Osteoblast (primary cell): ENCODE data around the gene FOXN3. TPM values are rescaled to one million over a fixed set of nuclear protein-coding genes. Genes with fewer than 3 reads are reported as not detected.

Experiments used
- DNase-seq: peaks from one replicate; pipeline ENCODE4 v3.0.0; 2011; ENCODE audit warnings: low spot score, mixed read lengths; ENCODE audit not compliant: insufficient read length; ENCODE audit errors: missing footprints
- H2AFZ ChIP-seq: 2 replicates; pipeline ENCODE4 v1.6.0; 2011; ENCODE audit warnings: mild to moderate bottlenecking, low read length
- H3K27ac ChIP-seq: 2 replicates; pipeline ENCODE4 v1.5.1; 2011; ENCODE audit warnings: mild to moderate bottlenecking, low read depth, low read length, moderate library complexity
- H3K27me3 ChIP-seq: 2 replicates; pipeline ENCODE4 v1.6.0; 2012; ENCODE audit warnings: mild to moderate bottlenecking, control low read depth, inconsistent platforms, low read length, moderate library complexity; ENCODE audit not compliant: insufficient read depth
- H3K36me3 ChIP-seq: 2 replicates; pipeline ENCODE4 v1.5.1; 2011; ENCODE audit warnings: mild to moderate bottlenecking, low read length, control low read depth, moderate library complexity; ENCODE audit not compliant: insufficient read depth
- H3K4me1 ChIP-seq: 2 replicates; pipeline ENCODE4 v1.5.1; 2011; ENCODE audit warnings: mild to moderate bottlenecking, low read length, control low read depth, moderate library complexity; ENCODE audit not compliant: insufficient read depth
- H3K4me2 ChIP-seq: 2 replicates; pipeline ENCODE4 v1.6.0; 2011; ENCODE audit warnings: mild to moderate bottlenecking, low read length; ENCODE audit not compliant: insufficient read depth
- H3K4me3 ChIP-seq: fragments of 200-600 bp; sonication (generic); 3 replicates; pipeline ENCODE4 v1.5.1; 2012; ENCODE audit warnings: mild to moderate bottlenecking, low read length, inconsistent platforms; ENCODE audit not compliant: insufficient read depth
- H3K79me2 ChIP-seq: 2 replicates; pipeline ENCODE4 v1.6.0; 2012; ENCODE audit warnings: mild to moderate bottlenecking, low read length, control low read depth, inconsistent platforms; ENCODE audit not compliant: insufficient read depth
- H3K9me3 ChIP-seq: 2 replicates; pipeline ENCODE4 v1.5.1; 2011; ENCODE audit warnings: low read depth, low read length, control low read depth
- H4K20me1 ChIP-seq: 2 replicates; pipeline ENCODE4 v1.6.0; 2012; ENCODE audit warnings: mild to moderate bottlenecking, low read length, control low read depth; ENCODE audit not compliant: insufficient read depth
- total RNA-seq: library from RNA; depleted of rRNA; stranded (reverse); fragments of >200 nt; gene quantifications from 2 replicates; pipeline ENCODE4 v1.2.3, GENCODE V29; 2012
- TF ChIP-seq, protein P1 (sequence below): IDR thresholded peaks from 2 replicates; pipeline ENCODE4 v1.5.1; 2011; ENCODE audit warnings: mild to moderate bottlenecking, low read depth, low read length, moderate library complexity; ENCODE audit errors: extremely low read depth

The FOXN3 gene
- total RNA-seq, 1 donor: 49.9 TPM

DNA sequence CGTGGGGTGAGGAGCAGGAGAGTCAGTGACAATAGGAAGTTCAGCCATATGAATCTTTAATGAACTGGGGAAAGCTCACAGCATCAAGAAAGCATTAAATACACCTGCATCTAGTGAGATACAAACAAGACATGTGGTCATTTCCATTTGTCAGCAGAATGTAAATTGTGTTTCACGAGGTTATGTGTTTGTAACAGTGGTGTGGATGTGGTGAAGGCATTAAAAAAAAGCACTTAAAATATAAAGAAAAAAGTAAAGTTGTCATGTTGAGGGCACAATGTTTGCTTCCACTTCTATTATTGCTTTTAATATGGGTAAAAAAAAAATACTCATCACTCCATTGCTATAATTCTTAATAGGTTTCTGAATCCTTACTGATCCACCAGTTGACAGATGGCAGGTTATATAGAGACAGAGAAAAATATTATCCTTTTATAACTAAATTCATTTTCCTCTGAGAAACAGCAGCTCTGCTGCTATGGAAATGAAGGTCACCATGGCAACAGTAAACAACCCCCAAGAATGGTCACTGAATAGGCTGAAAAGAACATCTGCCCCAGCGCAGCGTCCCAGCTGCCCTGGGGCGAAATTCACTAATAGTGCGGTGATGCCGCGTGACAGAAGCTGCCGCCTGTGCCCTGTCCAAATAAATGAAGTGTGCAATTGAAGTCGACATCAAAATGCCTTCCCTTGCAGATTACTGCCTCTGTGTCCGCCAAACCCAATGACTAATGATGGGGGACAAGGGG lies 226.1 kb downstream of the FOXN3 start:
- Histone ChIP-seq H3K4me3 (no peak overlapping the region), H3K4me1 (peaks cover 8% of the 10 kb centered on the region), H3K79me2 (no peaks in the 10 kb centered on the region), H3K27ac (no peak overlapping the region), H3K27me3 (no peaks in the 10 kb centered on the region), H3K4me2 (no peak overlapping the region), H2AFZ (no peak overlapping the region), H3K36me3 (no peaks in the 10 kb centered on the region), H4K20me1 (no peaks in the 10 kb centered on the region), H3K9me3 (no peaks in the 10 kb centered on the region)
- TF ChIP-seq, protein P1, sequence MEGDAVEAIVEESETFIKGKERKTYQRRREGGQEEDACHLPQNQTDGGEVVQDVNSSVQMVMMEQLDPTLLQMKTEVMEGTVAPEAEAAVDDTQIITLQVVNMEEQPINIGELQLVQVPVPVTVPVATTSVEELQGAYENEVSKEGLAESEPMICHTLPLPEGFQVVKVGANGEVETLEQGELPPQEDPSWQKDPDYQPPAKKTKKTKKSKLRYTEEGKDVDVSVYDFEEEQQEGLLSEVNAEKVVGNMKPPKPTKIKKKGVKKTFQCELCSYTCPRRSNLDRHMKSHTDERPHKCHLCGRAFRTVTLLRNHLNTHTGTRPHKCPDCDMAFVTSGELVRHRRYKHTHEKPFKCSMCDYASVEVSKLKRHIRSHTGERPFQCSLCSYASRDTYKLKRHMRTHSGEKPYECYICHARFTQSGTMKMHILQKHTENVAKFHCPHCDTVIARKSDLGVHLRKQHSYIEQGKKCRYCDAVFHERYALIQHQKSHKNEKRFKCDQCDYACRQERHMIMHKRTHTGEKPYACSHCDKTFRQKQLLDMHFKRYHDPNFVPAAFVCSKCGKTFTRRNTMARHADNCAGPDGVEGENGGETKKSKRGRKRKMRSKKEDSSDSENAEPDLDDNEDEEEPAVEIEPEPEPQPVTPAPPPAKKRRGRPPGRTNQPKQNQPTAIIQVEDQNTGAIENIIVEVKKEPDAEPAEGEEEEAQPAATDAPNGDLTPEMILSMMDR: no peak
- DNase-seq: no peak

DNA sequence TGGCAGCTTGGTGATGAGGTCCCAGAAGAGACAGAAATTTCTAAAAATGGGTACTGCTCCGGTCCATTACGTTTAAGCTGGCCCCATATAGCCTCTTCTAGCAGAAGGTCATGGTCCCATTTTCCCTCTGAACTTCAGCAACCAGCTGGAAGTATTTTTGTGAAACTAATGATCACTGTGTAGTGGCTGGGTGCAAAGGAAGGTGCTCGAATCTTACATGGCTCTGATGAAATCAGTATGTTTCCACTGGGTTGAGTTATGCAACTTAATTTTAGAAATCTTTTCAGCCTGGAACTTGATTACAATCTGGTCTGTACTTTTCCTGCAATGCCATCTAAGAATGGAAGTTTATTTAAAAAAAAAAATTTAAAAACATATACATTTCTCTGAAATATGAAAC lies 228.5 kb downstream of the FOXN3 start:
- peaks cover 5% of the 10 kb centered on the region for H4K20me1 ChIP-seq
- no peak for DNase-seq

DNA sequence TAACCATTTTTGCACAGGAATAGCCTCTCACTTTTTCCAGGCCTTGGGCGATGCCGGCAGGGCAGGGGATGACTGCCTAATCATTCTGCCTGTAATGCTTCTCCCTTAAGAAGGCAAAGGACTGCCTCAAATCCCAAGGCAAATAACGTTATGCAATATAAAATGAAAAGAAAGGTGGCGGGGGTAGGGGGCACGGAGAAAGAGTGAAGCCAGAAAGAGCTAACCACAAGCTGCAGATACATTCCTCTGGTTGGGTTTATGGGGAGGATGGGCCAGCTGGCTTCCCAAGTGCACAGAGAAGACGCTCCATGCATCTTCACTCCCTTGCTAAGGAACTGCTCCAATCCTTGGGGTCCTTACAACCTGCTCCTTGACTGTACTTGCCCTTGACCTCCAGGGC lies 229.5 kb downstream of the FOXN3 start:
- no peaks in the 10 kb centered on the region for H3K27me3 ChIP-seq
- H3K4me2 ChIP-seq: no peak overlapping the region
- peaks cover 5% of the 10 kb centered on the region for H4K20me1 ChIP-seq
- no peaks in the 10 kb centered on the region for H3K9me3 ChIP-seq
- TF ChIP-seq, protein P1: no peak
- H3K27ac ChIP-seq: no peak overlapping the region
- DNase-seq: no peak
- H3K36me3 ChIP-seq: no peaks in the 10 kb centered on the region
- no peak overlapping the region for H3K4me3 ChIP-seq
- H2AFZ ChIP-seq: no peak overlapping the region
- H3K4me1 ChIP-seq: peaks cover 9% of the 10 kb centered on the region
- H3K79me2 ChIP-seq: no peaks in the 10 kb centered on the region

More for the DNA sequence above, 228.5 kb downstream of the FOXN3 start:
- Histone ChIP-seq H2AFZ (no peak overlapping the region), H3K79me2 (no peaks in the 10 kb centered on the region), H3K9me3 (no peaks in the 10 kb centered on the region), H3K4me2 (no peak overlapping the region), H3K27me3 (no peaks in the 10 kb centered on the region), H3K4me3 (no peak overlapping the region), H3K36me3 (no peaks in the 10 kb centered on the region), H3K4me1 (peaks cover 9% of the 10 kb centered on the region), H3K27ac (no peak overlapping the region)
- TF ChIP-seq, protein P1: no peak

DNA sequence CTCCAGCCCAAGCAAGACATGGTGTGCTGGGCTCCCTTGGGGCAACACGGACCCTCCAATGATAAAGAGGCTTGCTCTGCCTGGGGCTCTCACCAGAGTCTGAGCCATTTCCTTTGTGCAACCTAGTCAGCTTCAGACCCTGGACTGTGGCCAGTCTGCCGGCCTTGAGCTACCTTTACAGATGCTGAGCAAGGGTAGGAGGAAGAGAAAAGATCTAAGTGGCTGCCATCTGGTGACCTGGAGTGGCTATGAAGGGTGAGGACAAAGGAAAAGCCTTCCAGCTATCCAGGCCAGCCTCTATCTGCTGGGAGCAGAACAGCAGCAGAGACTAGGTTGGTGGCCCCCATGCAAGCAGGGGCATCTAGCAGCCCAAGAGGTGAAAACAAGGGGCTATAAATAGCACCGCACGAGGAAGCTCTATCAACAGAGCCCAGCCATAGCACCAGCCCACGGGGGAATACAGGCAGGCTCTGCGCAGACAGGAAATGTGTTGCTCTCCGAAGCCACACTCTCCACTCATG lies 230.1 kb downstream of the FOXN3 start:
- DNase-seq: no peak
- Histone ChIP-seq H4K20me1 (peaks cover 5% of the 10 kb centered on the region), H3K4me1 (peaks cover 9% of the 10 kb centered on the region), H3K9me3 (no peaks in the 10 kb centered on the region), H3K79me2 (no peaks in the 10 kb centered on the region), H3K4me3 (no peak overlapping the region), H2AFZ (no peak overlapping the region), H3K36me3 (no peaks in the 10 kb centered on the region), H3K27me3 (no peaks in the 10 kb centered on the region), H3K4me2 (no peak overlapping the region), H3K27ac (no peak overlapping the region)
- TF ChIP-seq, protein P1: no peak
